Dermis microvascular lymphatic vessel endothelial cell (primary cell): ENCODE data around the gene POFUT2. TPM values are rescaled to one million over a fixed set of nuclear protein-coding genes. Genes with fewer than 3 reads are reported as not detected.
A peak's percentile ranks its signal among the peaks of the same experiment; 100 is the strongest.
"Not testable (repeated sequence)": the region's sequence is repeated elsewhere in the genome, so short reads cannot be mapped to it uniquely, and the experiment has no call there.

ENCODE experiments used
- DNase-seq, 2 donors: peaks; one replicate each; pipeline versions ENCODE4 v3.0.0 to v3.0.0-alpha.2; 2010; ENCODE audit warnings: low read depth in 2 of 2
- total RNA-seq: library from RNA; depleted of rRNA; stranded (reverse); fragments of >200 nt; gene quantifications from 2 replicates; pipeline ENCODE4 v1.2.1, GENCODE V29; 2014

POFUT2 gene
- total RNA-seq, 1 donor from 2014 or later, result 11.4 TPM

GRCh38 chr21:45310459-45310858 lies 22.8 kb upstream of the POFUT2 start:
- no peak for DNase-seq

GRCh38 chr21:45309987-45310381 lies 22.3 kb upstream of the POFUT2 start:
- DNase-seq, result no peak

GRCh38 chr21:45309069-45309986 lies 21.6 kb upstream of the POFUT2 start:
- DNase-seq, result peak; percentile 55 to 87

GRCh38 chr21:45308194-45309068 lies 20.7 kb upstream of the POFUT2 start:
- DNase-seq, result peak in 1 of 2 donors; percentile 63

GRCh38 chr21:45307597-45308158 lies 20.0 kb upstream of the POFUT2 start:
- not testable (repeated sequence) for DNase-seq

GRCh38 chr21:45306832-45307571 lies 19.3 kb upstream of the POFUT2 start:
- no peak for DNase-seq

- DNase-seq, result no peak
Measured at GRCh38 chr21:45306453-45306831, 18.7 kb upstream of the POFUT2 start.

- no peak for DNase-seq
Measured at GRCh38 chr21:45305836-45306235, 18.1 kb upstream of the POFUT2 start.

GRCh38 chr21:45304945-45305344 lies 17.2 kb upstream of the POFUT2 start:
- DNase-seq, result no peak

- no peak for DNase-seq
Measured at GRCh38 chr21:45304476-45304830, 16.8 kb upstream of the POFUT2 start.

GRCh38 chr21:45303751-45304475 lies 16.2 kb upstream of the POFUT2 start:
- DNase-seq, result no peak

GRCh38 chr21:45303091-45303615 lies 15.5 kb upstream of the POFUT2 start:
- no peak for DNase-seq

GRCh38 chr21:45302082-45303061 lies 14.7 kb upstream of the POFUT2 start:
- DNase-seq, result peak in 1 of 2 donors; percentile 93

- DNase-seq, result no peak
Measured at GRCh38 chr21:45301521-45302081, 13.9 kb upstream of the POFUT2 start.

- no peak for DNase-seq
Measured at GRCh38 chr21:45300786-45301520, 13.3 kb upstream of the POFUT2 start.

- peak in 1 of 2 donors; percentile 32 for DNase-seq
Measured at GRCh38 chr21:45299864-45300785, 12.4 kb upstream of the POFUT2 start.
